Neural progenitor cell (in vitro differentiated cells): ENCODE measurements around the gene PAX1. TPM values are rescaled to one million over a fixed set of nuclear protein-coding genes. Genes with fewer than 3 reads are reported as not detected.

Source experiments
- DNase-seq: peaks from one replicate; pipeline ENCODE4 v3.0.0-alpha.2; 2016; ENCODE audit warnings: low spot score
- H2AFZ ChIP-seq: fragments of 200-600 bp; sonication (generic); replicated peaks from 2 replicates; pipeline ENCODE4 v1.6.1; 2016; ENCODE audit warnings: antibody characterized with exemption
- H3F3A ChIP-seq: fragments of 200-600 bp; sonication (generic); 2 replicates; pipeline ENCODE4 v1.6.1; 2016; ENCODE audit warnings: antibody characterized with exemption, low read depth
- H3K27ac ChIP-seq: fragments of 200-600 bp; sonication (generic); 2 replicates; pipeline ENCODE4 v1.5.1; 2016; ENCODE audit warnings: mild to moderate bottlenecking
- H3K27me3 ChIP-seq: fragments of 200-600 bp; sonication (generic); 2 replicates; pipeline ENCODE4 v1.6.1; 2016; ENCODE audit warnings: mild to moderate bottlenecking, moderate library complexity
- H3K36me3 ChIP-seq: fragments of 200-600 bp; sonication (generic); 2 replicates; pipeline ENCODE4 v1.5.1; 2016
- H3K4me1 ChIP-seq: fragments of 200-600 bp; sonication (generic); 2 replicates; pipeline ENCODE4 v1.6.1; 2016; ENCODE audit warnings: mixed run types
- H3K4me2 ChIP-seq: fragments of 200-600 bp; sonication (generic); 2 replicates; pipeline ENCODE4 v1.6.1; 2016
- H3K4me3 ChIP-seq: fragments of 200-600 bp; sonication (generic); 2 replicates; pipeline ENCODE4 v1.5.1; 2016
- H3K79me2 ChIP-seq: fragments of 200-600 bp; sonication (generic); 2 replicates; pipeline ENCODE4 v1.6.1; 2016; ENCODE audit warnings: low read depth
- H3K9ac ChIP-seq: fragments of 200-600 bp; sonication (generic); 2 replicates; pipeline ENCODE4 v1.6.1; 2016
- H3K9me3 ChIP-seq: fragments of 200-600 bp; sonication (generic); 2 replicates; pipeline ENCODE4 v1.5.1; 2016; ENCODE audit warnings: low read depth
- H4K20me1 ChIP-seq: fragments of 200-600 bp; sonication (generic); 2 replicates; pipeline ENCODE4 v1.6.1; 2016; ENCODE audit warnings: low read depth
- H3K27ac Mint-ChIP-seq: 3 replicates; pipeline ENCODE4 v1.8.0; 2021; ENCODE audit warnings: mixed read lengths
- H3K27me3 Mint-ChIP-seq: 2 replicates; pipeline ENCODE4 v1.8.0; 2022; ENCODE audit warnings: low read depth, mild to moderate bottlenecking, inconsistent platforms, moderate library complexity, mixed read lengths; ENCODE audit not compliant: insufficient read depth
- H3K36me3 Mint-ChIP-seq: 3 replicates; pipeline ENCODE4 v1.8.0; 2021; ENCODE audit warnings: mixed read lengths
- H3K4me1 Mint-ChIP-seq: 3 replicates; pipeline ENCODE4 v1.8.0; 2021; ENCODE audit warnings: mixed read lengths
- H3K4me3 Mint-ChIP-seq: 3 replicates; pipeline ENCODE4 v1.8.0; 2021; ENCODE audit warnings: mild to moderate bottlenecking, moderate library complexity, mixed read lengths
- H3K9me3 Mint-ChIP-seq: 3 replicates; pipeline ENCODE4 v1.8.0; 2020; ENCODE audit warnings: mixed read lengths
- EZH2 ChIP-seq: fragments of 200-600 bp; sonication (generic); IDR thresholded peaks from 2 replicates; pipeline ENCODE4 v1.6.1; 2017; ENCODE audit warnings: antibody characterized with exemption, mild to moderate bottlenecking, moderate library complexity
- EZH2phosphoT487 ChIP-seq: fragments of 200-600 bp; sonication (generic); IDR thresholded peaks from 2 replicates; pipeline ENCODE4 v1.6.1; 2017; ENCODE audit warnings: antibody characterized with exemption
- total RNA-seq: library from RNA; depleted of rRNA; stranded (reverse); fragments of >200 nt; gene quantifications from 2 replicates; pipeline ENCODE4 v1.2.3, GENCODE V29; 2015; ENCODE audit warnings: low replicate concordance
- TF ChIP-seq, protein P1 (sequence below): fragments of 200-600 bp; sonication (generic); IDR thresholded peaks from 2 replicates; pipeline ENCODE4 v1.5.1; 2017; ENCODE audit warnings: antibody characterized with exemption, mild to moderate bottlenecking

The PAX1 gene
- total RNA-seq, 1 donor from 2014 or later = not detected

DNA sequence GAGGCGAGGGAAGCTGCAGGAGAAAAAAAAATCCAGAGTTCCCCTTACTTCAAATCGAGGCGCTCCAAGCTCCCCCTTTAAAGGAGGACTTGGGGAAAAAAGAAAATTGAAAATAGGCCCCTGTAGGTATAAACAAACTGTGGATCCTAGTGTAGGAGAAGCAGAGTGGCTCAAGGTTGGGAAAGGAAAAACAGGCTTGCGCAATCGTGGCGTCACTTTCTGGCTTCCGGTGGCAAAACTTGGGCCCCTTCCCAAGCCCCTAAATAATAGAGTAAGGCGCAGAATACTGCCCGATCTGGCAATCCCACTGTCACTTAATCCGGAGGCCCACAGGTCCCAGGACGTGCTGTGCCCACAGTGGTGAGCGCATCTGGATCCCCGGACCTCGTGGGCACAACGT, 8.0 kb downstream of the PAX1 start:
- no peak for DNase-seq
- H3K36me3 Mint-ChIP-seq = no peaks in the 10 kb centered on the region
- no peaks in the 10 kb centered on the region for H3K79me2 ChIP-seq
- H3K9me3 ChIP-seq = no peaks in the 10 kb centered on the region
- H3K9me3 Mint-ChIP-seq = no peaks in the 10 kb centered on the region
- H3K4me1 ChIP-seq = no peaks in the 10 kb centered on the region
- H3K27me3 ChIP-seq = peaks cover 100% of the 10 kb centered on the region
- peak overlapping the region; percentile 24 for H3K4me3 ChIP-seq
- H3F3A ChIP-seq = peaks cover 3% of the 10 kb centered on the region
- no peaks in the 10 kb centered on the region for H3K36me3 ChIP-seq
- H4K20me1 ChIP-seq = peaks cover 85% of the 10 kb centered on the region
- H3K4me3 Mint-ChIP-seq = no peak overlapping the region
- H3K27ac Mint-ChIP-seq = no peak overlapping the region
- no peak overlapping the region for H3K27ac ChIP-seq
- H3K4me2 ChIP-seq = peak overlapping the region; percentile 59
- no peak overlapping the region for H3K9ac ChIP-seq
- TF ChIP-seq EZH2phosphoT487 (no peak), EZH2 (no peak)
- TF ChIP-seq, protein P1, sequence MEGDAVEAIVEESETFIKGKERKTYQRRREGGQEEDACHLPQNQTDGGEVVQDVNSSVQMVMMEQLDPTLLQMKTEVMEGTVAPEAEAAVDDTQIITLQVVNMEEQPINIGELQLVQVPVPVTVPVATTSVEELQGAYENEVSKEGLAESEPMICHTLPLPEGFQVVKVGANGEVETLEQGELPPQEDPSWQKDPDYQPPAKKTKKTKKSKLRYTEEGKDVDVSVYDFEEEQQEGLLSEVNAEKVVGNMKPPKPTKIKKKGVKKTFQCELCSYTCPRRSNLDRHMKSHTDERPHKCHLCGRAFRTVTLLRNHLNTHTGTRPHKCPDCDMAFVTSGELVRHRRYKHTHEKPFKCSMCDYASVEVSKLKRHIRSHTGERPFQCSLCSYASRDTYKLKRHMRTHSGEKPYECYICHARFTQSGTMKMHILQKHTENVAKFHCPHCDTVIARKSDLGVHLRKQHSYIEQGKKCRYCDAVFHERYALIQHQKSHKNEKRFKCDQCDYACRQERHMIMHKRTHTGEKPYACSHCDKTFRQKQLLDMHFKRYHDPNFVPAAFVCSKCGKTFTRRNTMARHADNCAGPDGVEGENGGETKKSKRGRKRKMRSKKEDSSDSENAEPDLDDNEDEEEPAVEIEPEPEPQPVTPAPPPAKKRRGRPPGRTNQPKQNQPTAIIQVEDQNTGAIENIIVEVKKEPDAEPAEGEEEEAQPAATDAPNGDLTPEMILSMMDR = no peak
- peaks cover 82% of the 10 kb centered on the region for H3K27me3 Mint-ChIP-seq
- no peaks in the 10 kb centered on the region for H3K4me1 Mint-ChIP-seq
- no peak overlapping the region for H2AFZ ChIP-seq

DNA sequence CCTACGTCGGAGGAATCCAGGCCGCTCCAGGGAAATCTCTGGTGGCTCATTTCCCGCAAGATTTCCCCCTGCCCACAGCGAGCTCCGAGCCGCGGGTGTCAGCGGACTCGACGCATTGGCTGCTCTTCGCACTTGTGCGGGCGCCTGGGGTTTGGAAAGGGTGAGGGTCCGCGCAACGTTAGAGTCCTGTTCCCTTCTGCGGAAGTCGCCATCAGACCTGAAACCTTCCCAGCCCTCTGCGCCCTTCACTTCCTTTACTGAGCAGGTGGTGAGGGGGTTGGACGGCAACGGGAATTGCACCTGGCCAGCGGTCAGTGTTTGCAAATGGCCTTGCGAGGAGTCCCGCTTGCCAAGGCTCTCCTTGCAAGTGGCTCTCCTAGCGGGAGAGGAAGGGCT, 8.4 kb downstream of the PAX1 start:
- peak overlapping the region; percentile 59 for H3K4me2 ChIP-seq
- TF ChIP-seq, protein P1 = no peak
- TF ChIP-seq EZH2phosphoT487 (peak; percentile 89), EZH2 (peak; percentile 20)
- H3K9ac ChIP-seq = no peak overlapping the region
- no peaks in the 10 kb centered on the region for H3K79me2 ChIP-seq
- H3K27me3 ChIP-seq = peaks cover 100% of the 10 kb centered on the region
- no peak overlapping the region for H3K27ac Mint-ChIP-seq
- H3K4me3 Mint-ChIP-seq = no peak overlapping the region
- H3K36me3 ChIP-seq = no peaks in the 10 kb centered on the region
- H2AFZ ChIP-seq = peak overlapping the region; percentile 60
- DNase-seq = no peak
- peak overlapping the region; percentile 24 for H3K4me3 ChIP-seq
- no peaks in the 10 kb centered on the region for H3K9me3 Mint-ChIP-seq
- H3K4me1 Mint-ChIP-seq = no peaks in the 10 kb centered on the region
- H3K9me3 ChIP-seq = no peaks in the 10 kb centered on the region
- no peaks in the 10 kb centered on the region for H3K4me1 ChIP-seq
- no peak overlapping the region for H3K27ac ChIP-seq
- H3F3A ChIP-seq = peaks cover 3% of the 10 kb centered on the region
- peaks cover 82% of the 10 kb centered on the region for H4K20me1 ChIP-seq
- H3K27me3 Mint-ChIP-seq = peaks cover 78% of the 10 kb centered on the region
- H3K36me3 Mint-ChIP-seq = no peaks in the 10 kb centered on the region

DNA sequence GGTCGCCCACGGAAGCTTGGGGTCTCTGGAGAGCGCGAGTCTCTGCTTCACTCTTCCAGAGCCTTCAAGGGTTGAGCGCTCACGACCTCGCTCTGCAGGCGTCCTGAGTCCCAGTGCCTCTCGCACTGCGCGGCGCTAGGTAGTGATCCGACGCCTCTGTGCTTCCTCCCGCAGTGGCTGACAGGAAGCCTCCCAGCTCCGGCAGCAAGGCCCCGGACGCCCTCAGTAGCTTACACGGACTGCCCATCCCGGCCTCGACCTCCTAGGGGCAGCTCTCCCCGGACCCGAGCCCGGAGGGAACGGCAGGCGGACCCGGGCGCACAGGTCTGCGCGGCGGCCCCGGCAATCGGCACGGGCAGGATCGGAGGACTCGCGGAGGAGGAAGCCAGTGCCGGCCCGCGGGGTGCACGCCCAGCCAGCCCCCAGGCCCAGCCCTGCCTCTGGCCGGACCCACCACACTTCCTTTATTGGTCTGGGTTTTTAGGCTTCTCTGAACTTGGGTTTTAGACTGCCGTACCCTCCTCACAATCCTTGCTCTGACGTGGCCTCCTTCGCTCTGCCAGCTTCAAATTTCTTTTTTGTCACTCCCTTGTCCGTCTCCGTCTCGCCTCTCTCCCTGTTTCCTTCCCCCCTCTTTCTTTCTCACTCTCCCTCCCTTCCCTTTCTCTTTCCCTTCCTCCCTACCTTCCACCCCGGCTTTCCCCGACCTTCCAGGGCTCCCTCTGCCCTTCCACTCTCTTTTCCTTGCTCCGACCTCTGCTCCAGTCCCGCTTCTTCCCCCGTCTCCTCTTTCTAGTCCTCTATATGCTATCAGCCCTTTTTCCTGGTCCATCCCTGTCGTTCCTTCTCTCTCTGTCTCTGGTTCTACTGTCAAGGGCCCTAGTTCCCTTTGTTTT, 9.1 kb downstream of the PAX1 start:
- Histone ChIP-seq H4K20me1 (peaks cover 76% of the 10 kb centered on the region), H2AFZ (peak overlapping the region; percentile 60), H3K9ac (no peak overlapping the region), H3F3A (peaks cover 3% of the 10 kb centered on the region), H3K36me3 (no peaks in the 10 kb centered on the region), H3K4me2 (peak overlapping the region; percentile 59), H3K79me2 (no peaks in the 10 kb centered on the region), H3K27me3 (peaks cover 100% of the 10 kb centered on the region), H3K4me1 (no peaks in the 10 kb centered on the region), H3K4me3 (peak overlapping the region; percentile 24), H3K27ac (no peak overlapping the region), H3K9me3 (no peaks in the 10 kb centered on the region)
- H3K27ac Mint-ChIP-seq = no peak overlapping the region
- DNase-seq = peak; percentile 49
- H3K9me3 Mint-ChIP-seq = no peaks in the 10 kb centered on the region
- no peak overlapping the region for H3K4me3 Mint-ChIP-seq
- peaks cover 72% of the 10 kb centered on the region for H3K27me3 Mint-ChIP-seq
- no peaks in the 10 kb centered on the region for H3K4me1 Mint-ChIP-seq
- TF ChIP-seq, protein P1 = no peak
- TF ChIP-seq EZH2 = peak; percentile 98
- peak; percentile 88 for TF ChIP-seq EZH2phosphoT487
- H3K36me3 Mint-ChIP-seq = no peaks in the 10 kb centered on the region
